LNCAP (cell line): ENCODE data around the gene CUZD1.
A peak's percentile ranks its signal among the peaks of the same experiment; 100 is the strongest.

Experiments used
- TF ChIP-seq, protein P1 (sequence below): fragments of 450-650 bp; IDR thresholded peaks from 2 replicates; pipeline ENCODE4 v1.5.1; 2017; ENCODE audit warnings: mild to moderate bottlenecking

CUZD1 gene, protein sequence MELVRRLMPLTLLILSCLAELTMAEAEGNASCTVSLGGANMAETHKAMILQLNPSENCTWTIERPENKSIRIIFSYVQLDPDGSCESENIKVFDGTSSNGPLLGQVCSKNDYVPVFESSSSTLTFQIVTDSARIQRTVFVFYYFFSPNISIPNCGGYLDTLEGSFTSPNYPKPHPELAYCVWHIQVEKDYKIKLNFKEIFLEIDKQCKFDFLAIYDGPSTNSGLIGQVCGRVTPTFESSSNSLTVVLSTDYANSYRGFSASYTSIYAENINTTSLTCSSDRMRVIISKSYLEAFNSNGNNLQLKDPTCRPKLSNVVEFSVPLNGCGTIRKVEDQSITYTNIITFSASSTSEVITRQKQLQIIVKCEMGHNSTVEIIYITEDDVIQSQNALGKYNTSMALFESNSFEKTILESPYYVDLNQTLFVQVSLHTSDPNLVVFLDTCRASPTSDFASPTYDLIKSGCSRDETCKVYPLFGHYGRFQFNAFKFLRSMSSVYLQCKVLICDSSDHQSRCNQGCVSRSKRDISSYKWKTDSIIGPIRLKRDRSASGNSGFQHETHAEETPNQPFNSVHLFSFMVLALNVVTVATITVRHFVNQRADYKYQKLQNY

GRCh38 chr10:122845783-122846332 lies at the start of gene CUZD1:
CUZD1 (minus strand) TSS chr10:122845857; CDS start chr10:122845843, 14 bp downstream.
- TF ChIP-seq, protein P1, sequence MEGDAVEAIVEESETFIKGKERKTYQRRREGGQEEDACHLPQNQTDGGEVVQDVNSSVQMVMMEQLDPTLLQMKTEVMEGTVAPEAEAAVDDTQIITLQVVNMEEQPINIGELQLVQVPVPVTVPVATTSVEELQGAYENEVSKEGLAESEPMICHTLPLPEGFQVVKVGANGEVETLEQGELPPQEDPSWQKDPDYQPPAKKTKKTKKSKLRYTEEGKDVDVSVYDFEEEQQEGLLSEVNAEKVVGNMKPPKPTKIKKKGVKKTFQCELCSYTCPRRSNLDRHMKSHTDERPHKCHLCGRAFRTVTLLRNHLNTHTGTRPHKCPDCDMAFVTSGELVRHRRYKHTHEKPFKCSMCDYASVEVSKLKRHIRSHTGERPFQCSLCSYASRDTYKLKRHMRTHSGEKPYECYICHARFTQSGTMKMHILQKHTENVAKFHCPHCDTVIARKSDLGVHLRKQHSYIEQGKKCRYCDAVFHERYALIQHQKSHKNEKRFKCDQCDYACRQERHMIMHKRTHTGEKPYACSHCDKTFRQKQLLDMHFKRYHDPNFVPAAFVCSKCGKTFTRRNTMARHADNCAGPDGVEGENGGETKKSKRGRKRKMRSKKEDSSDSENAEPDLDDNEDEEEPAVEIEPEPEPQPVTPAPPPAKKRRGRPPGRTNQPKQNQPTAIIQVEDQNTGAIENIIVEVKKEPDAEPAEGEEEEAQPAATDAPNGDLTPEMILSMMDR, result no peak

GRCh38 chr10:122894261-122894944 lies 48.7 kb upstream of the CUZD1 start:
- TF ChIP-seq, protein P1, result no peak

- TF ChIP-seq, protein P1, result no peak
These were observed 38.5 kb upstream of the CUZD1 start for GRCh38 chr10:122884166-122884565.

DNA sequence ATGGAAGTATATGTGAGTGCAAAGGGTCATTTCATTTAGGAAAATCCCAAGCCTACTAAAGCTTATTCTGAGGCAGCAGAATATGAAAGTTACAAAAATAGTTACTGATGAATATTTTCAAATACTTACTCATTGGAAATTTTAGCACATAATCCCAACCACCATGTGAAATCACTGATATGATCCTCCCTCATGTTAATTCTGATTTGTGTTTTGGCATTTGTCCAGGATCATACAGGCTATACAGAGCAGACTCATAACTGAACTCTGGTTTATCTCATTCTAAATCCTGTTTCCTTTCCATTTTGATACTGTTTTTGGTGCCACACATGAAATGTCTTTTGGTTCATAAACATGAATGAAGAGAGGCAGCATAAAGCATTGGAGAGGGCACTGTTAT lies 37.1 kb upstream of the CUZD1 start:
- TF ChIP-seq, protein P1, result no peak

DNA sequence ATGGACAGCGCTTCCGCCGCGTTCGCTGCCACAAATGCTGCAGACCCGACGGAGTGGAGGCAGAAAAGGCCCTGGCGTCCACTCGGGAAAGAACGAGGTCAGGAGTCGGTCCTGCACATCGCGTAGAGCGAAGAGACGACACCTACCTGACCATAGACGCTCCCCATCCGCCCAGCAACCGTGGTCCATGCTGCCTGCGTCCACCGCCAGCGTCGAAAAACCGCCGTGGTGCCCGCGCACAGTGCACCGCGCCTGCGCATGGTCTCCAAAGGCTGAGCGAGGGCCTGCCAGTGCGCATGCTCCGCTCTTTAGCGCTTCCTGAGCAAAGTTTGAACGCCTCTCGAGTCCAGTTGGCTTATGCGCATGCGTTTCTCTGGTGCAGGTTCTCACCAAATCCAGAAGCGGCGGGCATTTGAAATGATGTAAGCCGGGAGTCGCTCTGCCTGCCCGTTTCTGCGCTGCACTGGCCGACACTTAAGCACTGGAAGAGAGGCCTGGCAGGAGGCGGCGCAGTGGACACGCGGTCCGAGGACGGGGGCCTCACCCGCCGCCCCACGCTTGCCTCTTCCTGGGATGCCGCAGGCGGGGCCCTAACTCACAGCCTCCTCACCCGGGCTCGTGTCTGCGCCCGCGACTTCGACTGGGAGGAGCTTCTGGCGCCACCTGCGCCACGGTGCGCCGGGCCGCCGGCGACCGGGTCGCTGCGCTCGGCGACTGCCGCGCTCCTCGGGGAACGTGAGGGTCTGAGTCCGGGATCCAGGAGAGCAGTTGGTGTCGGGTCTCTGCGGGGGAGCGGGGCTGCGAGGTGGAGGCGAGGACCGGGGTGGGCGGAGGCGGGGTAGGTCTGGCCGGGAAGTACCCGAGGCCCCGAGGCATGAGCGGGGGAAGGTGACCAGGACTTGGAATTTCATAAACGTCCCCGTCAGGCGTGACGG lies 33.9 kb upstream of the CUZD1 start, which contains the start of gene FAM24B:
TSS of gene FAM24B (minus strand) at position 243 of the 935 bp plus-strand sequence. CDS start 29,066 bp downstream, outside the sequence.
- TF ChIP-seq, protein P1, result peak; percentile 10; the same call in 1 of the 2 replicates

GRCh38 chr10:122878799-122879338 lies 33.2 kb upstream of the CUZD1 start:
- TF ChIP-seq, protein P1, result no peak
